Right ventricle myocardium inferior (tissue), 1 donor: ENCODE measurements around the gene COL27A1. TPM values are rescaled to one million over a fixed set of nuclear protein-coding genes. Genes with fewer than 3 reads are reported as not detected.
A peak's percentile ranks its signal among the peaks of the same experiment; 100 is the strongest.

ENCODE experiments used
- ATAC-seq: fragments of 200-7000 bp; cut with Tn5 transposase; one replicate; pipeline ENCODE4 v1.9.1; 2020; ENCODE audit warnings: mild to moderate bottlenecking, moderate library complexity
- DNase-seq: peaks from one replicate; pipeline ENCODE4 v3.0.0; 2021; ENCODE audit errors: missing footprints
- intact Hi-C: fragments of 100-400 bp; cut with DNase I; formaldehyde crosslinking; loops from one replicate; pipeline ENCODE4 v1.11.0; 2022
- total RNA-seq: library from RNA; stranded (reverse); fragmentation: NEBNext Ultra II Directional; extraction: Animal tissue kit (Norgen Biotek cat#: 25700); gene quantifications from one replicate; pipeline ENCODE4 v1.2.1, GENCODE V29; 2021
- donor health status: DM: no; HTN: yes; CAD: no; lungs with severe emphysema.

COL27A1 gene
- total RNA-seq, 1 donor from 2014 or later = 9.8 TPM

- ATAC-seq (no peak), DNase-seq (no peak)
- intact Hi-C loops = no loop called here
Observed at GRCh38 chr9:114192539-114192938, 37.2 kb downstream of the COL27A1 start.

- intact Hi-C loops = no loop called here
- DNase-seq (no peak), ATAC-seq (no peak)
Observed at GRCh38 chr9:114193090-114193489, 37.8 kb downstream of the COL27A1 start.

GRCh38 chr9:114196117-114196516, 40.8 kb downstream of the COL27A1 start:
- no peak for DNase-seq
- no peak for ATAC-seq
- intact Hi-C loops = no loop called here

GRCh38 chr9:114196979-114197622, 41.8 kb downstream of the COL27A1 start:
- ATAC-seq (no peak), DNase-seq (no peak)
- intact Hi-C loops = no loop called here

GRCh38 chr9:114198249-114199040, 43.1 kb downstream of the COL27A1 start:
- DNase-seq (no peak), ATAC-seq (no peak)
- intact Hi-C loops = no loop called here

- DNase-seq (no peak), ATAC-seq (no peak)
- intact Hi-C loops = no loop called here
Observed at GRCh38 chr9:114200721-114201300, 45.5 kb downstream of the COL27A1 start.

GRCh38 chr9:114202396-114202795, 47.1 kb downstream of the COL27A1 start:
- intact Hi-C loops = no loop called here
- DNase-seq = no peak
- no peak for ATAC-seq

- ATAC-seq (no peak), DNase-seq (no peak)
- intact Hi-C loops = no loop called here
Observed at GRCh38 chr9:114202849-114203248, 47.5 kb downstream of the COL27A1 start.

- no peak for DNase-seq
- intact Hi-C loops = no loop called here
- no peak for ATAC-seq
Observed at GRCh38 chr9:114203410-114204140, 48.2 kb downstream of the COL27A1 start.

GRCh38 chr9:114204265-114204664, 48.9 kb downstream of the COL27A1 start:
- DNase-seq = no peak
- intact Hi-C loops = no loop called here
- ATAC-seq = no peak

GRCh38 chr9:114205171-114206015, 50.1 kb downstream of the COL27A1 start:
- intact Hi-C loops = loop anchor here (2.0 kb wide), 2 partner anchors 27 to 45 kb away; no protein-coding TSS in a partner anchor

GRCh38 chr9:114206221-114206789, 51.0 kb downstream of the COL27A1 start:
- ATAC-seq (no peak), DNase-seq (no peak)
- intact Hi-C loops = loop anchor here (2.0 kb wide), 2 partner anchors 28 to 44 kb away; no protein-coding TSS in a partner anchor

More at GRCh38 chr9:114205171-114206015, 50.1 kb downstream of the COL27A1 start:
- no peak for DNase-seq
- ATAC-seq = peak; percentile 19

GRCh38 chr9:114207034-114207810, 51.9 kb downstream of the COL27A1 start:
- intact Hi-C loops = loop anchor here (2.0 kb wide), 2 partner anchors 28 to 44 kb away; no protein-coding TSS in a partner anchor
- ATAC-seq = peak; percentile 87
- no peak for DNase-seq

- intact Hi-C loops = loop anchor here (2.0 kb wide), 2 partner anchors 29 to 43 kb away; no protein-coding TSS in a partner anchor
- ATAC-seq (no peak), DNase-seq (no peak)
Observed at GRCh38 chr9:114207845-114208244, 52.5 kb downstream of the COL27A1 start.

GRCh38 chr9:114209151-114209550, 53.8 kb downstream of the COL27A1 start:
- intact Hi-C loops = no loop called here
- ATAC-seq (no peak), DNase-seq (no peak)

GRCh38 chr9:114210136-114210535, 54.8 kb downstream of the COL27A1 start:
- no peak for DNase-seq
- ATAC-seq = no peak
- intact Hi-C loops = no loop called here

- ATAC-seq (no peak), DNase-seq (no peak)
- intact Hi-C loops = no loop called here
Observed at GRCh38 chr9:114210691-114211276, 55.4 kb downstream of the COL27A1 start.
